Measurements from ENCODE around the gene AUNIP. TPM values are rescaled to one million over a fixed set of nuclear protein-coding genes. Genes with fewer than 3 reads are reported as not detected.

Gene AUNIP
- total RNA-seq, 1 experiment from 2014 or later: 9.4 TPM

GRCh38 chr1:25804244-25804963 is 54.9 kb downstream of the AUNIP start:
- POLR2A ChIA-PET: interaction anchor here (0.5 to 0.7 kb wide), 3 partner anchors 16 to 1400 kb away, joined by 3 to 4 read pairs (median 3); partner anchors contain the start of gene MTFR1L
- Mint-ChIP-seq H3K36me3 (ENCODE audit: insufficient read depth, unreplicated experiment) (no peaks in the 10 kb centered on the region), H3K4me3 (ENCODE audit: unreplicated experiment) (no peak overlapping the region), H3K4me1 (ENCODE audit: insufficient read depth, unreplicated experiment) (peaks cover 16% of the 10 kb centered on the region), H3K9me3 (ENCODE audit: unreplicated experiment) (no peaks in the 10 kb centered on the region), H3K27ac (ENCODE audit: low read depth, unreplicated experiment) (no peak overlapping the region), H3K27me3 (ENCODE audit: insufficient read depth, unreplicated experiment) (no peaks in the 10 kb centered on the region)
- CTCF ChIA-PET: no interaction called here
- peak; percentile 60 for DNase-seq (ENCODE audit: unreplicated experiment)
- intact Hi-C loops (cut with micrococcal nuclease): no loop called here
- no peak for TF ChIP-seq CTCF (IDR thresholded peaks at IDR 0.05; ENCODE audit: unreplicated experiment)
- BruUV-seq (replicated peaks): no TSS peak

GRCh38 chr1:25803368-25803767 is 55.9 kb downstream of the AUNIP start:
- ChIA-PET POLR2A (interaction anchor here (1.0 kb wide), 1 partner anchor 193 kb away, joined by 3 read pairs; no protein-coding TSS in a partner anchor), CTCF (interaction anchor here (0.6 to 2.8 kb wide), 4 partner anchors 8 to 315 kb away, joined by 3 to 16 read pairs (median 4); no protein-coding TSS in a partner anchor)
- Mint-ChIP-seq H3K4me1 (ENCODE audit: insufficient read depth, unreplicated experiment) (peaks cover 16% of the 10 kb centered on the region), H3K4me3 (ENCODE audit: unreplicated experiment) (no peak overlapping the region), H3K27me3 (ENCODE audit: insufficient read depth, unreplicated experiment) (no peaks in the 10 kb centered on the region), H3K36me3 (ENCODE audit: insufficient read depth, unreplicated experiment) (no peaks in the 10 kb centered on the region), H3K9me3 (ENCODE audit: unreplicated experiment) (no peaks in the 10 kb centered on the region), H3K27ac (ENCODE audit: low read depth, unreplicated experiment) (no peak overlapping the region)
- no peak for DNase-seq (ENCODE audit: unreplicated experiment)
- TF ChIP-seq CTCF (IDR thresholded peaks at IDR 0.05; ENCODE audit: unreplicated experiment): no peak
- intact Hi-C loops (cut with micrococcal nuclease): no loop called here
- BruUV-seq (replicated peaks): no TSS peak

DNA sequence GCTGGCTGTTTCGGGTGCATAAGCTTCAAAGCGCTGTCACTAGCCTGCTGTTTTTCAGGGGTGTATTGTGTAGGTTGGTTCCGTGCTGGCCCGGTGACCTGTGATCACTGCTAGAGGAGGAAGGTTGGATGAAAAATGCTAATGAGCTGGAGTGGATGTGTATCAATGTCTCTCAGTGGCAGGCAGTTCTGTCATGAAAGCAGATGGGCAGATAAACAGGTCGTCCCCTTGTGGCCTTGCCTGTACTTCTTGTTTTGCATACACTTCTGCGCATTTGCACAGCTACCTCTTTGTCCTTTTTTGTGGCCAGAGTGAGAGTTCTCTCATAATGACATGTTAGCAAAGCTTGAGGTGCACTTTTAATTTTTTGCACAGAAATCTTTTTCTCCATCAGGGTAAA is 56.3 kb downstream of the AUNIP start:
- Mint-ChIP-seq H3K4me1 (ENCODE audit: insufficient read depth, unreplicated experiment) (peaks cover 16% of the 10 kb centered on the region), H3K27ac (ENCODE audit: low read depth, unreplicated experiment) (no peak overlapping the region), H3K4me3 (ENCODE audit: unreplicated experiment) (no peak overlapping the region), H3K27me3 (ENCODE audit: insufficient read depth, unreplicated experiment) (no peaks in the 10 kb centered on the region), H3K36me3 (ENCODE audit: insufficient read depth, unreplicated experiment) (no peaks in the 10 kb centered on the region), H3K9me3 (ENCODE audit: unreplicated experiment) (no peaks in the 10 kb centered on the region)
- TSS peak; percentile 50 for BruUV-seq (replicated peaks)
- intact Hi-C loops (cut with micrococcal nuclease): no loop called here
- CTCF ChIA-PET: interaction anchor here (0.6 to 3.8 kb wide), 6 partner anchors 8 to 315 kb away, joined by 3 to 16 read pairs (median 4); no protein-coding TSS in a partner anchor
- POLR2A ChIA-PET: interaction anchor here (1.0 kb wide), 1 partner anchor 193 kb away, joined by 3 read pairs; no protein-coding TSS in a partner anchor
- no peak for TF ChIP-seq CTCF (IDR thresholded peaks at IDR 0.05; ENCODE audit: unreplicated experiment)
- DNase-seq (ENCODE audit: unreplicated experiment): no peak

DNA sequence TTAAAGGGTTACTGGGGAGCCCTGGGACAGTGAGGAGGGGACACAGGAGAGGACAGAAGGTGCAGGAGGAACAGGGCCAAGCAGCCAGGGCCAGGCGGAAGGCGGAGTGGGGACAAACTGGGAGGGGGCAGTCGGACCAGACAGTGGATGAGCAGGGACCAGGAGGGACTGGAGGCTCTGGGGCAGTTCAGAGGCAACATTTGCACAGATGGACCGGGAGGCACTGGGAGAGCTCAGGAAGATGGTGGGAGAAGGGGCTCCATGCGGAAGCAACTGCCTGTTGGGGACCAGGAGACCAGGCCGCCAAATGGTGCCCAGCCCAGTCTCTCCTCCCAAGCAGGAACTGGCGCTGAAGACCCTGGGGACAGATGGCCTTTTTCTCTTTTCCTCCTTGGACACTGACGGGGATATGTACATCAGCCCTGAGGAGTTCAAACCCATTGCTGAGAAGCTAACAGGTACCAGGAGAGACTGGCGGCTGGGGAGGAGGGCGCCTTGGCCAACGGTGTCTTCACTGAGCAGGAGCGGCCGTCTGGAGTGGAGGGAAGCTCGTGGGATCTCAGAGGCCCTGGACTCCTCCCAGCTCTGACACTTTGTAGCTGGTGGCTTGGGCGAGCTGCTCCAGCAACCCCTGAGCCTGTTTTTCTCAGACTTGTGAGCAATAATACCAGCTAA is 58.4 kb downstream of the AUNIP start:
- intact Hi-C loops (cut with micrococcal nuclease): no loop called here
- H3K27ac Mint-ChIP-seq (ENCODE audit: low read depth, unreplicated experiment): peak overlapping the region; percentile 65
- peak overlapping the region; percentile 70 for H3K4me3 Mint-ChIP-seq (ENCODE audit: unreplicated experiment)
- BruUV-seq (replicated peaks): no TSS peak
- DNase-seq (ENCODE audit: unreplicated experiment): no peak
- H3K4me1 Mint-ChIP-seq (ENCODE audit: insufficient read depth, unreplicated experiment): peaks cover 21% of the 10 kb centered on the region
- H3K36me3 Mint-ChIP-seq (ENCODE audit: insufficient read depth, unreplicated experiment): no peaks in the 10 kb centered on the region
- CTCF ChIA-PET: interaction anchor here (0.5 to 3.8 kb wide), 7 partner anchors 10 to 562 kb away, joined by 3 to 16 read pairs (median 4); no protein-coding TSS in a partner anchor
- no peaks in the 10 kb centered on the region for H3K27me3 Mint-ChIP-seq (ENCODE audit: insufficient read depth, unreplicated experiment)
- no peaks in the 10 kb centered on the region for H3K9me3 Mint-ChIP-seq (ENCODE audit: unreplicated experiment)
- POLR2A ChIA-PET: interaction anchor here (2.3 kb wide), 1 partner anchor 18 kb away, joined by 6 read pairs; the partner anchor contains the start of gene MTFR1L
- no peak for TF ChIP-seq CTCF (IDR thresholded peaks at IDR 0.05; ENCODE audit: unreplicated experiment)
